Neutrophil (primary cell): ENCODE data around the gene ZNF277.

Source experiments
- H3K27ac ChIP-seq: fragments of 200-600 bp; sonication (generic); 2 replicates; pipeline ENCODE4 v1.5.1; 2016; ENCODE audit warnings: mild to moderate bottlenecking, moderate library complexity
- H3K27me3 ChIP-seq: fragments of 200-600 bp; sonication (generic); 2 replicates; pipeline ENCODE4 v1.6.0; 2016; ENCODE audit warnings: mild to moderate bottlenecking
- H3K36me3 ChIP-seq: fragments of 200-600 bp; sonication (generic); 2 replicates; pipeline ENCODE4 v1.5.1; 2017
- H3K4me1 ChIP-seq, 2 experiments: fragments of 200-600 bp in 1 of 2; sonication (generic) in 1 of 2; 1 replicate in 1 of 2; 2 replicates in 1 of 2; pipeline versions ENCODE4 v1.5.1 to v1.6.1; 2013 to 2016; ENCODE audit warnings: low read depth in 1 of 2, low read length in 1 of 2, mild to moderate bottlenecking in 1 of 2, moderate library complexity in 1 of 2; ENCODE audit not compliant: control insufficient read depth in 1 of 2, insufficient read depth in 1 of 2
- H3K4me3 ChIP-seq, 2 experiments: fragments of 200-600 bp in 1 of 2; sonication (generic) in 1 of 2; 1 replicate in 1 of 2; 2 replicates in 1 of 2; pipeline ENCODE4 v1.5.1; 2013 to 2016; ENCODE audit warnings: low read depth in 1 of 2, low read length in 1 of 2, mild to moderate bottlenecking in 1 of 2, moderate library complexity in 1 of 2
- H3K9me3 ChIP-seq: fragments of 200-600 bp; sonication (generic); 2 replicates; pipeline ENCODE4 v1.5.1; 2016
- TF ChIP-seq, protein P1 (sequence below): fragments of 200-600 bp; sonication (generic); IDR thresholded peaks from 2 replicates; pipeline ENCODE4 v1.5.1; 2016; ENCODE audit warnings: antibody characterized with exemption

ZNF277 gene

DNA sequence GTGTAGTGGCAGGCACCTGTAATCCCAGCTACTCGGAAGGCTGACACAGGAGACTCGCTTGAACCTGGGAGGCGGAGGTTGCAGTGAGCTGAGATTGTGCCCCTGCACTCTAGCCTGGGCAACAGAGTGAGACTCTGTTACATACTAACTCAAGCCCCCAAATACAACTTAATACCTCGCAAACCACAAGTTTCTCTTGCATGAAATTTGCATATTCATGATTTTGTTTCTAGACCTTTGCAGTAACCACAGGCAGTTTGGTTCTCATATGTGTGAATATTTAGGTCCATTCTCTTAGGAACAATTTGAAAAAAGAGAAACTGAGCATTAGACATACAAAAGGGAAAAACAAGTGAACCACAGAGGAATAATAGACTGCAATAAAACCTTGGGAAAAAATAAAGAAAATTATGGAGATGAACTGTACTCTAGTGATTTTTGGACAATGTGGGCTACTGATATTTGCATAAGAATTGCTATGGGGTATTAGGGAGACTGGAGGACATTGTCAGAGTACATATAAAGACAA lies 77.0 kb downstream of the ZNF277 start:
- TF ChIP-seq, protein P1, sequence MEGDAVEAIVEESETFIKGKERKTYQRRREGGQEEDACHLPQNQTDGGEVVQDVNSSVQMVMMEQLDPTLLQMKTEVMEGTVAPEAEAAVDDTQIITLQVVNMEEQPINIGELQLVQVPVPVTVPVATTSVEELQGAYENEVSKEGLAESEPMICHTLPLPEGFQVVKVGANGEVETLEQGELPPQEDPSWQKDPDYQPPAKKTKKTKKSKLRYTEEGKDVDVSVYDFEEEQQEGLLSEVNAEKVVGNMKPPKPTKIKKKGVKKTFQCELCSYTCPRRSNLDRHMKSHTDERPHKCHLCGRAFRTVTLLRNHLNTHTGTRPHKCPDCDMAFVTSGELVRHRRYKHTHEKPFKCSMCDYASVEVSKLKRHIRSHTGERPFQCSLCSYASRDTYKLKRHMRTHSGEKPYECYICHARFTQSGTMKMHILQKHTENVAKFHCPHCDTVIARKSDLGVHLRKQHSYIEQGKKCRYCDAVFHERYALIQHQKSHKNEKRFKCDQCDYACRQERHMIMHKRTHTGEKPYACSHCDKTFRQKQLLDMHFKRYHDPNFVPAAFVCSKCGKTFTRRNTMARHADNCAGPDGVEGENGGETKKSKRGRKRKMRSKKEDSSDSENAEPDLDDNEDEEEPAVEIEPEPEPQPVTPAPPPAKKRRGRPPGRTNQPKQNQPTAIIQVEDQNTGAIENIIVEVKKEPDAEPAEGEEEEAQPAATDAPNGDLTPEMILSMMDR = no peak

DNA sequence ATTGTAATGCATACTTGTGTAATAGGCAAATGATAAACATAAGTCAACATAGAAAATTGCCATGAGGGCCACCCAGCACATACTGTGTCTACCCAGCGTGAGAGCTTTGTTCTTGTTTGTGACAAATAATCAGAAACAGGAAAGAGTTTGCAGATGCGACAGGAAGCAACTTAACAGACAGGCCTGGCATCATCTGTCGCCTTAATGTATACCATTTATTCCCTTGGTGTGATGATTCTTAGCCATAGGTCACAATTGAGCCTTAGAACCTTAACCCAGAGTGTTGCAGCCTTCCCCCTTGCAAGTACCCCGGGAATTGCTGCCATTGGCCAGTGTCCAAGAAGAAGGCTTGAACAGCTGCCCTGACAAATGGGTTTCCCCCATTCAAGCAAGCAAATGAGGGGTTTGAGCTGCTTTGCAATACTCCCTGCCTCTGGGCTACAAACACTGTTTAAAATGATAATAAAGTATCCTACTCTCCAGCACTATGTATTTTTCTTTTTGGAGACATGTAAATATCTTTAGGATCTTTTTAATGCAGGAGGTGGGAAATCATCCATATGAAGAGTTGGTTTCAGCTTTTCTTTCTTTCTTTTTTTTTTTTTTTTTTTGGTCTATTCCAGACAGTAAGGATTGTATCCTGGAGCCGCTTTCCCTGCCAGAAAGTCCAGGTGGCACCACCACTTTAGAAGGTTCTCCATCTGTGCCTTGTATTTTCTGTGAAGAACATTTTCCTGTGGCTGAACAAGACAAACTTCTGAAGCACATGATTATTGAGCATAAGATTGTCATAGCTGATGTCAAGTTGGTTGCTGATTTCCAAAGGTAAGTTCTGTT lies 80.0 kb downstream of the ZNF277 start:
- H3K27me3 ChIP-seq = no peaks in the 10 kb centered on the region
- peaks cover 21% of the 10 kb centered on the region for H3K36me3 ChIP-seq
- no peak overlapping the region for H3K27ac ChIP-seq
- no peaks in the 10 kb centered on the region for H3K4me1 ChIP-seq
- H3K9me3 ChIP-seq = no peaks in the 10 kb centered on the region
- no peak overlapping the region for H3K4me3 ChIP-seq
- TF ChIP-seq, protein P1 = no peak

More for the DNA sequence above, 77.0 kb downstream of the ZNF277 start:
- Histone ChIP-seq H3K36me3 (peaks cover 14% of the 10 kb centered on the region), H3K4me3 (no peak overlapping the region), H3K9me3 (no peaks in the 10 kb centered on the region), H3K27me3 (no peaks in the 10 kb centered on the region), H3K4me1 (no peaks in the 10 kb centered on the region), H3K27ac (no peak overlapping the region)

DNA sequence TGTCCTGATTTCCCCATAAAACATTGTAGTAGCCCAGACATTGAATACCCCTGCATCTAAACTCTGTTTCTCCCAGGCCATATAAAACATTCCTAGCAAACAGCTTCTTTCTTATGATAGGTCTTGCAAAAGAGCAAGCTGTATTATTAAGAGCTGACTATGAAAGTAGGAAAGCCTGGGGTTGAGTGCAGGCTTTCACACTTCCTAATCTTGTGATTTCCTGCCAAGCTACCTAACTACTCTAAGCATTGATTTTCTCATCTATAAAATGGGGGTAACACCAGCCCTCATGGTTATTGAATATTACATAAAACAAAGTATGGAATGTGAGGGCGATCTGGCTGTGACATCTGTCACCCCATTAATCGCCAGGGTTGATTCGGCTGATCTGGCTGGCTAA lies 81.8 kb downstream of the ZNF277 start:
- Histone ChIP-seq H3K4me1 (no peaks in the 10 kb centered on the region), H3K9me3 (no peaks in the 10 kb centered on the region), H3K4me3 (no peak overlapping the region), H3K27me3 (no peaks in the 10 kb centered on the region), H3K36me3 (peaks cover 21% of the 10 kb centered on the region), H3K27ac (no peak overlapping the region)
- TF ChIP-seq, protein P1 = no peak

DNA sequence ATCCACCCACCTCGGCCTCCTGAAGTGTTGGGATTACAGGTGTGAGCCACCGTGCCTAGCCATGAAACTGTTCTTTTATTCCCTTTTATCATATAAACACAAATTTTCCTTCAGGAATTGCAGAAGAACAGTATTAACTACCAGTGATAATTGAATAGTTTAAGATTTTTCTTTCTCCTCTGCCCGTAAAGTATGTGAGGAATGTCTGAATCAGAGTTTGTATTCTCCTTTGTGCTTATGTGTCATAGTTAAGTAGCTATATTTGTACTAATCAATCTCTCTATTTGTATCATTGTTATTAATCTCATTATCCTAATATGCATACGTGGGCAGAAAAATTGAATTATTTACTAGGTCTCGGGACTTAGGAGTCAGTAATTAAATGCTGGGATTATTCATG lies 83.6 kb downstream of the ZNF277 start:
- Histone ChIP-seq H3K27ac (no peak overlapping the region), H3K9me3 (no peaks in the 10 kb centered on the region), H3K36me3 (peaks cover 21% of the 10 kb centered on the region), H3K4me3 (no peak overlapping the region), H3K4me1 (no peaks in the 10 kb centered on the region), H3K27me3 (no peaks in the 10 kb centered on the region)
- TF ChIP-seq, protein P1 = no peak

DNA sequence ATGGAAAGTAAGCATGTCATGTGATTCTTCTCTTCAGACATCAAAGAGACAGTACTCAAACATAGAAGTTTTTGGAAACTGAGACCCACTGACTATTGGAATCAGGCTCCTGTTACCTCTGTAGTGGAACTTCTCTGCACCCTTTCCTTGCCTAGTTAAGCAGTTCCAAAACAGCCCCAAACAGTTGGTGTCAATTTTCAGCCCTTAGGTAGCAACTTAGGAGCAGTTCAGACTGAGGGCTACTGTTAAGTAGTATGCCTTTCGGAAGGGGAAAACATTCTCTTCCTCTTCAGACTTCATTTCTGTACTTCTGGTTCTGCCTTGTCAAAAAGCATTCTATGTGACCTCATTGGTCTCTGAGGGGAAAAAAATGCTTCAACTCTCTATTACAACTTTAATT lies 85.7 kb downstream of the ZNF277 start:
- Histone ChIP-seq H3K4me1 (no peaks in the 10 kb centered on the region), H3K27ac (no peak overlapping the region), H3K36me3 (peaks cover 17% of the 10 kb centered on the region), H3K27me3 (no peaks in the 10 kb centered on the region), H3K4me3 (no peak overlapping the region), H3K9me3 (no peaks in the 10 kb centered on the region)
- TF ChIP-seq, protein P1 = no peak
